NCI-H2107 (cell line): ENCODE results near the gene DCHS1.

ENCODE experiments used
- DNase-seq: peaks from one replicate; lab custom pipeline; 2025; lab: John Stamatoyannopoulos, UW

DCHS1 gene

GRCh38 chr11:6646071-6646470 is 9.5 kb downstream of the DCHS1 start:
- no peak for DNase-seq

- no peak for DNase-seq
Measured at GRCh38 chr11:6642957-6643356, 12.7 kb downstream of the DCHS1 start.

GRCh38 chr11:6640985-6641701 is 14.5 kb downstream of the DCHS1 start:
- no peak for DNase-seq

GRCh38 chr11:6640036-6640984 is 15.3 kb downstream of the DCHS1 start:
- no peak for DNase-seq

GRCh38 chr11:6638429-6638828 is 17.2 kb downstream of the DCHS1 start:
- DNase-seq: no peak

GRCh38 chr11:6637871-6638270 is 17.7 kb downstream of the DCHS1 start:
- DNase-seq: no peak

- no peak for DNase-seq
Measured at GRCh38 chr11:6636480-6636879, 19.1 kb downstream of the DCHS1 start.

GRCh38 chr11:6635082-6635932 is 20.3 kb downstream of the DCHS1 start:
- no peak for DNase-seq

GRCh38 chr11:6634534-6634933 is 21.1 kb downstream of the DCHS1 start:
- DNase-seq: no peak

GRCh38 chr11:6633422-6634408 is 21.9 kb downstream of the DCHS1 start:
- DNase-seq: no peak

- no peak for DNase-seq
Measured at GRCh38 chr11:6632116-6633073, 23.2 kb downstream of the DCHS1 start.

GRCh38 chr11:6631361-6631890 is 24.2 kb downstream of the DCHS1 start:
- DNase-seq: no peak

- no peak for DNase-seq
Measured at GRCh38 chr11:6630632-6631291, 24.8 kb downstream of the DCHS1 start.

- DNase-seq: no peak
Measured at GRCh38 chr11:6629892-6630631, 25.5 kb downstream of the DCHS1 start.

GRCh38 chr11:6629573-6629891 is 26.1 kb downstream of the DCHS1 start:
- DNase-seq: no peak

GRCh38 chr11:6628526-6628925 is 27.1 kb downstream of the DCHS1 start:
- DNase-seq: no peak

- no peak for DNase-seq
Measured at GRCh38 chr11:6627762-6628241, 27.8 kb downstream of the DCHS1 start.
